ENCODE results near the gene SSBP4.

- TF ChIP-seq TEAD4 (IDR thresholded peaks at IDR 0.05) (no peak), REST (IDR thresholded peaks at IDR 0.05; ENCODE audit: low read depth) (no peak), MAX (IDR thresholded peaks at IDR 0.05) (no peak), EP300 (IDR thresholded peaks at IDR 0.05; ENCODE audit: borderline replicate concordance) (no peak), RAD21 (IDR thresholded peaks at IDR 0.05; ENCODE audit: low read depth) (no peak), NFIC (IDR thresholded peaks at IDR 0.05) (no peak)
Observed at GRCh38 chr19:18392417-18392816, 26.8 kb upstream of the SSBP4 start.

Measured in Ishikawa (cell line).